Testis (tissue), 3 donors: ENCODE measurements around the gene TF. TPM values are rescaled to one million over a fixed set of nuclear protein-coding genes. Genes with fewer than 3 reads are reported as not detected.

Source experiments
- DNase-seq: peaks from one replicate; pipeline ENCODE4 v3.0.0-alpha.2; 2019
- H3K27ac ChIP-seq, 2 donors: fragments of 200-600 bp; sonication (generic); one replicate each; pipeline ENCODE4 v1.5.1; 2019
- H3K27me3 ChIP-seq: fragments of 200-600 bp; sonication (generic); one replicate; pipeline ENCODE4 v1.5.1; 2019
- H3K36me3 ChIP-seq: fragments of 200-600 bp; sonication (generic); one replicate; pipeline ENCODE4 v1.5.1; 2017; ENCODE audit warnings: low read depth; ENCODE audit errors: missing control alignments
- H3K4me1 ChIP-seq: fragments of 200-600 bp; sonication (generic); one replicate; pipeline ENCODE4 v1.5.1; 2019
- H3K4me3 ChIP-seq, 2 donors: fragments of 200-600 bp; sonication (generic); one replicate each; pipeline ENCODE4 v1.5.1; 2017 to 2019
- H3K9me3 ChIP-seq: fragments of 200-600 bp; sonication (generic); one replicate; pipeline ENCODE4 v1.5.1; 2017
- CTCF ChIP-seq, 3 experiments: fragments of 450-650 bp in 2 of 3; fragments of 200-600 bp in 1 of 3; sonication (generic) in 1 of 3; IDR thresholded peaks; one replicate each; pipeline ENCODE4 v1.5.1; 2016 to 2019; ENCODE audit warnings: antibody characterized with exemption in 3 of 3, mild to moderate bottlenecking in 2 of 3, moderate library complexity in 1 of 3
- POLR2A ChIP-seq: fragments of 450-650 bp; IDR thresholded peaks from one replicate; pipeline ENCODE4 v1.6.1; 2017; ENCODE audit warnings: antibody characterized with exemption, mild to moderate bottlenecking, moderate library complexity
- WGBS, 2 donors: methylation state at CpG; one replicate each; pipeline ENCODE4 v1.1.5; 2018; 5-methylcytosine and 5-hydroxymethylcytosine counted together
- intact Hi-C: fragments of 100-400 bp; cut with DNase I; formaldehyde crosslinking; loops from one replicate; pipeline ENCODE4 v1.15.1; 2023; ENCODE audit warnings: low total_unique reads
- polyA plus RNA-seq: library from polyadenylated mRNA; stranded (reverse); fragments of 350-450 nt; fragmentation: Illumina TruSeq; extraction: RNeasy Lipid Tissue Mini Kit (QIAGEN cat#74804); gene quantifications from one replicate; pipeline ENCODE4 v1.2.3, GENCODE V29; 2014; ENCODE audit warnings: low read depth, low replicate concordance; ENCODE audit not compliant: insufficient read depth
- total RNA-seq, 2 donors: library from RNA; depleted of rRNA; stranded (reverse); fragments of >200 nt; gene quantifications; one replicate each; pipeline ENCODE4 v1.2.3, GENCODE V29; 2016

The TF gene
- total and polyA plus RNA-seq, 3 donors from 2014 or later = 53.1 to 165 (median 60.2) TPM

- no peak for TF ChIP-seq CTCF (IDR thresholded peaks at IDR 0.05)
- no peak for TF ChIP-seq POLR2A
- DNase-seq = no peak
- H3K4me3 ChIP-seq = no peak overlapping the region
- no peaks in the 10 kb centered on the region for H3K27me3 ChIP-seq
- 90 to 91% methylated on average over 13 of the region's 13 CpGs for WGBS, 2 donors
- intact Hi-C loops = no loop called here
- H3K36me3 ChIP-seq = no peaks in the 10 kb centered on the region
- no peak overlapping the region for H3K27ac ChIP-seq
- H3K4me1 ChIP-seq = no peaks in the 10 kb centered on the region
- H3K9me3 ChIP-seq = no peaks in the 10 kb centered on the region
Observed at GRCh38 chr3:133833880-133834620, 87.9 kb downstream of the TF start.

DNA sequence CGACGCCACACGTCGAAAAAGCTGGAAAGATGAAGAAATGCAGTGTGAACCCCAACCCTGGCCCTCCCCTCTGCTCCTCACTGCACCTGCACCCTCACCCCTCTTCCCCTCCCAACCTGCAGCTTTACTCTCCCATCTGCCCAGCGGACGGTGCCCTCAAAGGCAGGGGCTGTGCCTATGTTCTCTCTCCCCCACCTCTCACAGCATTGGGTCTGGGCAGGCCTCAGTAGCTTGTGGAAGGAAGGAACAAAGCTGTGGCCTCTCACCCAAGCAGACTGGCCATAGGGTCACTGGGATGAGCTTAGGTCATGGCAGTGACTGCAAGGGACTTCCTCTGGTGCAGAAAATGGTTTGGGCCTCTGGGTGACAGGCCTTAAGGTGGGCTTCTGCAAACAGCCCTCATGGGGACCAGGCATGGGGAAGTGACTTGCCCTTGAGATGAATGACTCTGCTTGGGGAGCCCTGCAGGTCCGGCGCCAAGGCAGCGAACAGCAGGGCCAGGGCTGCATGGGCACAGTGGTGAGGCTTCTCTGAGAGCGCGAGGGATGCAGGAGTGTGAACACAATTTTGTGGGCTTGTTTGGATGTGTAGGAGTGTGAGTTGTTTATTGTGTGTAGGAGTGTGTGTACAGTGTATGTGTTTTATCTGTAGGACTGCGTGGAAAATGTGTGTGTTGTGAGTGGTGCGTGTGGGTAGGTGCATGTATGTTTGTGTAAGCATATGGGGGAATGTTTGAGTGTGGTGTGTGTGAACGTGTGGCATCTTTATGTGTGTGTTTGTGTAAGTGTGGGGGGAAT is 88.6 kb downstream of the TF start:
- Histone ChIP-seq H3K9me3 (no peaks in the 10 kb centered on the region), H3K27ac (no peak overlapping the region), H3K4me1 (no peaks in the 10 kb centered on the region), H3K27me3 (no peaks in the 10 kb centered on the region), H3K4me3 (no peak overlapping the region), H3K36me3 (no peaks in the 10 kb centered on the region)
- TF ChIP-seq POLR2A = no peak
- TF ChIP-seq CTCF (IDR thresholded peaks at IDR 0.05) = no peak
- intact Hi-C loops = no loop called here
- DNase-seq = no peak
- WGBS, 2 donors = 88 to 96% methylated on average over 14 of the region's 14 CpGs

GRCh38 chr3:133835418-133835743 is 89.2 kb downstream of the TF start:
- intact Hi-C loops = no loop called here
- Histone ChIP-seq H3K36me3 (no peaks in the 10 kb centered on the region), H3K27me3 (no peaks in the 10 kb centered on the region), H3K4me1 (no peaks in the 10 kb centered on the region), H3K27ac (no peak overlapping the region), H3K9me3 (no peaks in the 10 kb centered on the region), H3K4me3 (no peak overlapping the region)
- no peak for DNase-seq
- WGBS, 2 donors = 92 to 93% methylated on average over 3 of the region's 3 CpGs
- no peak for TF ChIP-seq POLR2A
- no peak for TF ChIP-seq CTCF (IDR thresholded peaks at IDR 0.05)

- WGBS, 2 donors = 95 to 99% methylated on average over 4 of the region's 4 CpGs
- H3K9me3 ChIP-seq = no peaks in the 10 kb centered on the region
Observed at GRCh38 chr3:133835961-133836360, 89.8 kb downstream of the TF start.

More at GRCh38 chr3:133835961-133836360, 89.8 kb downstream of the TF start:
- Histone ChIP-seq H3K36me3 (no peaks in the 10 kb centered on the region), H3K4me3 (no peak overlapping the region), H3K27me3 (no peaks in the 10 kb centered on the region), H3K4me1 (no peaks in the 10 kb centered on the region), H3K27ac (no peak overlapping the region)
- intact Hi-C loops = no loop called here
- TF ChIP-seq POLR2A = no peak
- no peak for TF ChIP-seq CTCF (IDR thresholded peaks at IDR 0.05)
- DNase-seq = no peak
